K562 (cell line): ENCODE data around the gene CRPPA. TPM values are rescaled to one million over a fixed set of nuclear protein-coding genes. Genes with fewer than 3 reads are reported as not detected.

Source experiments
- BRCA1 ChIP-seq, 2 experiments: fragments of 450-650 bp in 1 of 2; sonication (generic) in 1 of 2; formaldehyde crosslinking in 1 of 2; IDR thresholded peaks; 2 replicates each; pipeline versions ENCODE4 v1.5.0 to v1.6.1; 2017 to 2020; ENCODE audit warnings: mild to moderate bottlenecking in 1 of 2, missing genetic modification reagents in 1 of 2
- FOXA3 ChIP-seq, 2 experiments: fragments of 450-650 bp in 1 of 2; sonication (generic) in 1 of 2; formaldehyde crosslinking; IDR thresholded peaks in 1 of 2; conservative IDR thresholded peaks in 1 of 2; 2 replicates each; pipeline versions ENCODE4 v1.4.0 to v1.8.0; 2020 to 2022; ENCODE audit warnings: mild to moderate bottlenecking in 2 of 2, missing genetic modification reagents in 1 of 2
- NFXL1 ChIP-seq: fragments of 450-650 bp; formaldehyde crosslinking; IDR thresholded peaks from 2 replicates; pipeline ENCODE4 v1.4.0; 2021; ENCODE audit warnings: mild to moderate bottlenecking
- THAP12 ChIP-seq: fragments of 250-450 bp; sonication (Bioruptor Pico); IDR thresholded peaks from 2 replicates; pipeline ENCODE4 v1.9.0; 2021; ENCODE audit warnings: mild to moderate bottlenecking, inconsistent platforms
- polyA plus RNA-seq, 8 experiments: library from polyadenylated mRNA; depleted of rRNA in 4 of 8; stranded (reverse) in 5 of 8; unstranded in 3 of 8; fragments of >200 nt; fragmentation: Nextera tagmentation in 2 of 8; fragmentation: Illumina TruSeq in 1 of 8; extraction: Ambion mirVana in 2 of 8; extraction: Trizol in 1 of 8; gene quantifications; 2 replicates each; pipeline versions ENCODE4 v1.2.1 to v1.2.3, GENCODE V29; 2011 to 2014; ENCODE audit warnings: inconsistent platforms in 1 of 8, missing spikeins in 1 of 8
- total RNA-seq, 7 experiments: library from RNA; depleted of rRNA in 6 of 7; stranded (reverse); fragments of >200 nt in 6 of 7; fragmentation: Illumina TruSeq in 2 of 7; extraction: Trizol in 2 of 7; gene quantifications; 2 replicates each; pipeline versions ENCODE4 v1.2.1 to v1.2.3, GENCODE V29; 2011 to 2021; ENCODE audit warnings: low replicate concordance in 1 of 7
- TF ChIP-seq, protein P1 (sequence below): fragments of 200-600 bp; sonication (generic); IDR thresholded peaks from one replicate; pipeline ENCODE4 v1.6.1; 2012; ENCODE audit warnings: mild to moderate bottlenecking, low read depth, low read length, inconsistent platforms
- TF ChIP-seq, protein P2 (sequence below): sonication (generic); formaldehyde crosslinking; IDR thresholded peaks from 2 replicates; pipeline ENCODE4 v1.8.0; 2023; ENCODE audit warnings: mild to moderate bottlenecking, missing genetic modification reagents

Gene CRPPA
- total and polyA plus RNA-seq, 9 of the 15 experiments (the other 6 are each of a cell fraction or from before 2014, with no cell fraction given): 3.9 to 14.4 (median 7.8) TPM

DNA sequence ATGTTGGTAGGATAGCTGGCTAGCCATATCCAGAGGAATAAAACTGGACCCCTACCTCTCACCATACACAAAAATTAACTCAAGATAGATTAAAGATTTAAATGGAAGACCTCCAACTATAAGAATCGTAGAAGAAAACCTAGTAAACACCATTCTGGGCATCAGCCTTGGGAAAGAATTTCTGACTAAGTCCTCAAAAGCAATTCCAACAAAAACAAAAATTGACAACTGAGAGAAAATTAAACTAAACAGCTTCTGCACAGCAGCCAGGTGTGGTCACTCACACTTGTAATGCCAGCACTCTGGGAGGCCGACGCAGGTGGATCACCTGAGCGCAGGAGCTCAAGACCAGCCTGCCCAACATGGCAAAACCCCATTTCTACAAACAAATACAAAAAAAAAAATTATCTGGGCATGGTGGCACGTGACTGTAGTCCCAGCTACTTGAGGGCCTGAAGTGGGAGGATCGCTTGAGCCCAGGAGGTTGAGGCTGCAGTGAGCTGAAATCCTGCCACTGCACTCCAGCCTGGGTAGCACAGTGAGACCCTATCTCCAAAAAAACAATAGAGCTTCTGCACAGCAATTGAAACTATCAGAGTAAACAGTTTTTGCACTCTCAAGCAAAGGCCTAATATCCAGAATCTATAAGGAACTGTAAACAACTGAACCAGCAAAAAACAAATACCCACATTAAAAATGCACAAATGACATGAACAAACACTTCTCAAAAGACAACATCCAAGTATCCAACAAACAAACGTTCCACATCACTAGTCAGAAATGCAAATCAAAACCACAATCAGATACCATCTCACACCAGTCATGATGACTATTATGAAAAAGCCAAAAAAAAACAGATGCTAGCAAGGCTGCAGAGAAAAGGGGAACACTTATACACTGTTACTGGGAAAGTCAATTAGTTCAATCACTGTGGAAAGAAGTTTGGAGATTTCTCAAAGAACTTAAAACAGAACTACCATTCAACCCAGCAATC lies 4.8 kb downstream of the CRPPA start (continued):
- TF ChIP-seq, protein P1, sequence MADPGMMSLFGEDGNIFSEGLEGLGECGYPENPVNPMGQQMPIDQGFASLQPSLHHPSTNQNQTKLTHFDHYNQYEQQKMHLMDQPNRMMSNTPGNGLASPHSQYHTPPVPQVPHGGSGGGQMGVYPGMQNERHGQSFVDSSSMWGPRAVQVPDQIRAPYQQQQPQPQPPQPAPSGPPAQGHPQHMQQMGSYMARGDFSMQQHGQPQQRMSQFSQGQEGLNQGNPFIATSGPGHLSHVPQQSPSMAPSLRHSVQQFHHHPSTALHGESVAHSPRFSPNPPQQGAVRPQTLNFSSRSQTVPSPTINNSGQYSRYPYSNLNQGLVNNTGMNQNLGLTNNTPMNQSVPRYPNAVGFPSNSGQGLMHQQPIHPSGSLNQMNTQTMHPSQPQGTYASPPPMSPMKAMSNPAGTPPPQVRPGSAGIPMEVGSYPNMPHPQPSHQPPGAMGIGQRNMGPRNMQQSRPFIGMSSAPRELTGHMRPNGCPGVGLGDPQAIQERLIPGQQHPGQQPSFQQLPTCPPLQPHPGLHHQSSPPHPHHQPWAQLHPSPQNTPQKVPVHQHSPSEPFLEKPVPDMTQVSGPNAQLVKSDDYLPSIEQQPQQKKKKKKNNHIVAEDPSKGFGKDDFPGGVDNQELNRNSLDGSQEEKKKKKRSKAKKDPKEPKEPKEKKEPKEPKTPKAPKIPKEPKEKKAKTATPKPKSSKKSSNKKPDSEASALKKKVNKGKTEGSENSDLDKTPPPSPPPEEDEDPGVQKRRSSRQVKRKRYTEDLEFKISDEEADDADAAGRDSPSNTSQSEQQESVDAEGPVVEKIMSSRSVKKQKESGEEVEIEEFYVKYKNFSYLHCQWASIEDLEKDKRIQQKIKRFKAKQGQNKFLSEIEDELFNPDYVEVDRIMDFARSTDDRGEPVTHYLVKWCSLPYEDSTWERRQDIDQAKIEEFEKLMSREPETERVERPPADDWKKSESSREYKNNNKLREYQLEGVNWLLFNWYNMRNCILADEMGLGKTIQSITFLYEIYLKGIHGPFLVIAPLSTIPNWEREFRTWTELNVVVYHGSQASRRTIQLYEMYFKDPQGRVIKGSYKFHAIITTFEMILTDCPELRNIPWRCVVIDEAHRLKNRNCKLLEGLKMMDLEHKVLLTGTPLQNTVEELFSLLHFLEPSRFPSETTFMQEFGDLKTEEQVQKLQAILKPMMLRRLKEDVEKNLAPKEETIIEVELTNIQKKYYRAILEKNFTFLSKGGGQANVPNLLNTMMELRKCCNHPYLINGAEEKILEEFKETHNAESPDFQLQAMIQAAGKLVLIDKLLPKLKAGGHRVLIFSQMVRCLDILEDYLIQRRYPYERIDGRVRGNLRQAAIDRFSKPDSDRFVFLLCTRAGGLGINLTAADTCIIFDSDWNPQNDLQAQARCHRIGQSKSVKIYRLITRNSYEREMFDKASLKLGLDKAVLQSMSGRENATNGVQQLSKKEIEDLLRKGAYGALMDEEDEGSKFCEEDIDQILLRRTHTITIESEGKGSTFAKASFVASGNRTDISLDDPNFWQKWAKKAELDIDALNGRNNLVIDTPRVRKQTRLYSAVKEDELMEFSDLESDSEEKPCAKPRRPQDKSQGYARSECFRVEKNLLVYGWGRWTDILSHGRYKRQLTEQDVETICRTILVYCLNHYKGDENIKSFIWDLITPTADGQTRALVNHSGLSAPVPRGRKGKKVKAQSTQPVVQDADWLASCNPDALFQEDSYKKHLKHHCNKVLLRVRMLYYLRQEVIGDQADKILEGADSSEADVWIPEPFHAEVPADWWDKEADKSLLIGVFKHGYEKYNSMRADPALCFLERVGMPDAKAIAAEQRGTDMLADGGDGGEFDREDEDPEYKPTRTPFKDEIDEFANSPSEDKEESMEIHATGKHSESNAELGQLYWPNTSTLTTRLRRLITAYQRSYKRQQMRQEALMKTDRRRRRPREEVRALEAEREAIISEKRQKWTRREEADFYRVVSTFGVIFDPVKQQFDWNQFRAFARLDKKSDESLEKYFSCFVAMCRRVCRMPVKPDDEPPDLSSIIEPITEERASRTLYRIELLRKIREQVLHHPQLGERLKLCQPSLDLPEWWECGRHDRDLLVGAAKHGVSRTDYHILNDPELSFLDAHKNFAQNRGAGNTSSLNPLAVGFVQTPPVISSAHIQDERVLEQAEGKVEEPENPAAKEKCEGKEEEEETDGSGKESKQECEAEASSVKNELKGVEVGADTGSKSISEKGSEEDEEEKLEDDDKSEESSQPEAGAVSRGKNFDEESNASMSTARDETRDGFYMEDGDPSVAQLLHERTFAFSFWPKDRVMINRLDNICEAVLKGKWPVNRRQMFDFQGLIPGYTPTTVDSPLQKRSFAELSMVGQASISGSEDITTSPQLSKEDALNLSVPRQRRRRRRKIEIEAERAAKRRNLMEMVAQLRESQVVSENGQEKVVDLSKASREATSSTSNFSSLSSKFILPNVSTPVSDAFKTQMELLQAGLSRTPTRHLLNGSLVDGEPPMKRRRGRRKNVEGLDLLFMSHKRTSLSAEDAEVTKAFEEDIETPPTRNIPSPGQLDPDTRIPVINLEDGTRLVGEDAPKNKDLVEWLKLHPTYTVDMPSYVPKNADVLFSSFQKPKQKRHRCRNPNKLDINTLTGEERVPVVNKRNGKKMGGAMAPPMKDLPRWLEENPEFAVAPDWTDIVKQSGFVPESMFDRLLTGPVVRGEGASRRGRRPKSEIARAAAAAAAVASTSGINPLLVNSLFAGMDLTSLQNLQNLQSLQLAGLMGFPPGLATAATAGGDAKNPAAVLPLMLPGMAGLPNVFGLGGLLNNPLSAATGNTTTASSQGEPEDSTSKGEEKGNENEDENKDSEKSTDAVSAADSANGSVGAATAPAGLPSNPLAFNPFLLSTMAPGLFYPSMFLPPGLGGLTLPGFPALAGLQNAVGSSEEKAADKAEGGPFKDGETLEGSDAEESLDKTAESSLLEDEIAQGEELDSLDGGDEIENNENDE: no peak
- TF ChIP-seq NFXL1 (CRISPR knock-in tag) (no peak), BRCA1 (IDR thresholded peaks at IDR 0.05) (no peak), BRCA1 (CRISPR knock-in tag; IDR thresholded peaks at IDR 0.05) (no peak), FOXA3 (CRISPR knock-in tag; conservative IDR thresholded peaks at IDR 0.05 in 1 of 2, IDR thresholded peaks at IDR 0.05 in 1 of 2) (no peak), THAP12 (CRISPR knock-in tag) (no peak)
- TF ChIP-seq, protein P2, sequence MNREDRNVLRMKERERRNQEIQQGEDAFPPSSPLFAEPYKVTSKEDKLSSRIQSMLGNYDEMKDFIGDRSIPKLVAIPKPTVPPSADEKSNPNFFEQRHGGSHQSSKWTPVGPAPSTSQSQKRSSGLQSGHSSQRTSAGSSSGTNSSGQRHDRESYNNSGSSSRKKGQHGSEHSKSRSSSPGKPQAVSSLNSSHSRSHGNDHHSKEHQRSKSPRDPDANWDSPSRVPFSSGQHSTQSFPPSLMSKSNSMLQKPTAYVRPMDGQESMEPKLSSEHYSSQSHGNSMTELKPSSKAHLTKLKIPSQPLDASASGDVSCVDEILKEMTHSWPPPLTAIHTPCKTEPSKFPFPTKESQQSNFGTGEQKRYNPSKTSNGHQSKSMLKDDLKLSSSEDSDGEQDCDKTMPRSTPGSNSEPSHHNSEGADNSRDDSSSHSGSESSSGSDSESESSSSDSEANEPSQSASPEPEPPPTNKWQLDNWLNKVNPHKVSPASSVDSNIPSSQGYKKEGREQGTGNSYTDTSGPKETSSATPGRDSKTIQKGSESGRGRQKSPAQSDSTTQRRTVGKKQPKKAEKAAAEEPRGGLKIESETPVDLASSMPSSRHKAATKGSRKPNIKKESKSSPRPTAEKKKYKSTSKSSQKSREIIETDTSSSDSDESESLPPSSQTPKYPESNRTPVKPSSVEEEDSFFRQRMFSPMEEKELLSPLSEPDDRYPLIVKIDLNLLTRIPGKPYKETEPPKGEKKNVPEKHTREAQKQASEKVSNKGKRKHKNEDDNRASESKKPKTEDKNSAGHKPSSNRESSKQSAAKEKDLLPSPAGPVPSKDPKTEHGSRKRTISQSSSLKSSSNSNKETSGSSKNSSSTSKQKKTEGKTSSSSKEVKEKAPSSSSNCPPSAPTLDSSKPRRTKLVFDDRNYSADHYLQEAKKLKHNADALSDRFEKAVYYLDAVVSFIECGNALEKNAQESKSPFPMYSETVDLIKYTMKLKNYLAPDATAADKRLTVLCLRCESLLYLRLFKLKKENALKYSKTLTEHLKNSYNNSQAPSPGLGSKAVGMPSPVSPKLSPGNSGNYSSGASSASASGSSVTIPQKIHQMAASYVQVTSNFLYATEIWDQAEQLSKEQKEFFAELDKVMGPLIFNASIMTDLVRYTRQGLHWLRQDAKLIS (CRISPR knock-in tag): no peak
